UCSD-AML1 (cell line): ENCODE data around the gene FUCA1.
A peak's percentile ranks its signal among the peaks of the same experiment; 100 is the strongest.
"Not testable (repeated sequence)": the region's sequence is repeated elsewhere in the genome, so short reads cannot be mapped to it uniquely, and the experiment has no call there.

ENCODE experiments used
- DNase-seq: peaks from one replicate; lab custom pipeline; 2025; ENCODE audit not compliant: unreplicated experiment; lab: John Stamatoyannopoulos, UW

The FUCA1 gene

DNA sequence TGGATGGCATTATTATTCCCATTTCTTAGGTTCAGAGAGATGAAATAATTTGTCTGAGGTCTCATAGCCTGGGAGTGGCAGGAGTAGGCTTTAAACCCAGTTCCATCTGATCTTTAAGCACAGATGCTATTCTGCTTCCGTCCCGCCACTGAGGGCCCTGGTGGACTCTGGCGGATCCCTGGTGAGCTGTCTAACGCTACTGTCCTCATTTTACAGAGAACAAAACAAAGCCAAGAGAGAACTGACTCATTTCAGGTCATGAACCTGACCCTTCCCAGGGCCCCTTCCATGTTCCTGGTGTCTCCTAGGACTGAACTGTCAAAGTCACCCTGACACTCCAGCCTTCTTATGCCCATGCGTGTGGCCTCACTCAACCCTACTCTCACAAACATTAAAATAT, 64.4 kb downstream of the FUCA1 start:
- no peak for DNase-seq

DNA sequence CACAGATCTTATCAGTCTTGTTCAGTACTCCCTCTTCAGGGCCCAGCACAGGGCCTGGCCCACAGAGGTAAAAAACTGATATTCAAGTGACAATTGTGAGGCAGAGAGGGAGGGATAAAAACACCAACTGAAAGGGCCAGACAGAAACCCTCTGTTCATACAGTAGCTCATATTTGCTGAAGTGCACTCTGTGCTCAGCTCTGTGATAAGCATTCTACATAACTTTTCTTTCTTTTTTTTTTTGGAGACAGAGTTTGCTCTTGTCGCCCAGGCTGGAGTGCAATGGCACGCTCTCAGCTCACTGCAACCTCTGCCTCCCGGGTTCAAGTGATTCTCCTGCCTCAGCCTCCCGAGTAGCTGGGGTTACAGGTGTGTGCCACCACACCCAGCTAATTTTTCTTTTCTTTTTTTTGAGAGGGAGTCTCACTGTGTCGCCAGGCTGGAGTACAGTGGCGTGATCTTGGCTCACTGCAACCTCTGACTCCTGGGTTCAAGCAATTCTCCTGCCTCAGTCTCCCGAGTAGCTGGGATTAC, 65.2 kb downstream of the FUCA1 start:
- not testable (repeated sequence) for DNase-seq

DNA sequence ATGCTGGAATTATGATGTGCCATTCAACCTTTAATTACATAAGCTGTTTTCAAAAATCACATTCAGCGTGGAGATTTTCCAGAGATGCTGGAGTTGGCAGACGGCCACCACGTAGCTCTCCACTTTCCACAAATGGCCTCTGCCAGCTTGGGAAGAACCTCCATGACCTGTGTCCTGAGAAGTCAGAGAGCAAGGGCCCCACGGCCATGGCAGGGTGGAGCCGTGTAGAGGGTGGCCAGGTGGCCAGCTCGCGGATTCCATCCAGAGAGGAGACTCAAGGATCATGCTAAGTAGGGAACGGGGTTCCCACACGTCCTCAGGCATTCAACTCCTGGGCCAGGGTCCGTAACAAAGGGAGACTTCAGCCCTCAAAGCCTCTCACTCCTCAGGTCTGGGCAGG, 66.2 kb downstream of the FUCA1 start:
- no peak for DNase-seq

DNA sequence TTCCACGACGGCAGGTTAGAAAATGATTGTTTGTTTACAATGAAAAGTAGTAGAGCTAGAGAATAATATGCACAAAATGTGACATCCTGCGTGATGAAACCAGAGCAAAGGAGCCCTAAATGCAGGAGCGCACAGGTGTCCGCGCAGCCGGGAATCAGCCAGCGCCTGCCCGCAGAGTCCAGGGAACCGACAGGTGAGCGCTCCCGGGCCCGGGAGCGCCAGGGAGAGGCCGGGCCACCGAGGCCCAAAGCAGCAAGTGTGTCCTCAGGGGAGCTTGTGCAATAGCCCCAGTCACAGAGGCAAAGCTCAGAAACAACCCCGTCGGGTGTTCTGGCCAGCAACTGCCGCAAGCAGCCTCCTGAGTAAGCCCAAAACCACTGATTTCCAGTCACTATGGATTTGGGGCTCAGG, 66.7 kb downstream of the FUCA1 start:
- DNase-seq: no peak

DNA sequence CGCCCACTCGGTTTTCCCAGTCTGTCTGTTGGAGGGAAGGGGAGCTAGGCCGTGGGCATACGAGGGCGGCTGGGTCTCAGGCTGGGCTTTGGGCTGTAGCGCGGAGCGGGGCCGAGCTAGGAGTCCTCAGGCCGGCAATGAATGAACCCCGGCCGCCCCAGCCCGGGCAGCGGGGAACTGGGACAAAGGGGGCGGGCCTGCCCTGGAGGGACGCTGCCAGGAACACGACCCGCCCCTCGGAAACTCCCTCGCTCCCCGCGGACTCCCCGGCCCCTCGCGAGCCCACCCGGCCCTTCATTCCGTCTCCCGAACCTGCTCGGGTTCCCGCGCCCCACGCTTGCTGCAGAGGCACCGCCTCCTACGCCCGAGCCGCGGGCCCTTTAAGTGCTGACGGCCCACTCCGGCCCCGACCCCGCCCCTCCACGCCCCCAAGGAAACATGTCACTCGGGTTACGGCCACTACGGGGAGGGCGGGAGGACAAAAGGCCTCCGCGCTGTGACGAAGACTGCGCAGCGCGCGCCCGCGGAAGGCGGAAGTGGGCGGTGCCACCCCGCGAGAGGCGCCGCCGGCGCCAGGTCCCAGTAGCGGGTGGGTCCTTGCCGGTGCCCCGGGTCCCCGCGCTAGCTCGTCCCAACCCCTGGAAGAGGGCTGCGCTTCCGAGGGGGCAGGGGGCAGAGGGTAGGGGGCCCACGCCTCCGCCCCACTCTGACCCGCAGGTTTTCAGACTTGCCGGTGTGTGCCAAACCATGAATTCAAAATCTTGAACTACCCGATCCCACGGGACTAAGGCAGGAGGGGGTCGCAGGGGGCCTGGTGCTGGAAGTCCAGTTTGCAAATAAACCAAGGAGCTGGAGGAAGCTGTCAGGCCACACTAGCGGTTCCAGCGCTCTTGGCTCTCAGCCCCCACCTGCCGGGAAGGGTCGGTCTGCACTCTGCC, 67.4 kb downstream of the FUCA1 start, which contains the start of gene GALE:
Gene GALE (minus strand): TSS at position 355 of the 938 bp plus-strand sequence. CDS start 1,747 bp downstream, outside the sequence.
- DNase-seq: peak; percentile 96

DNA sequence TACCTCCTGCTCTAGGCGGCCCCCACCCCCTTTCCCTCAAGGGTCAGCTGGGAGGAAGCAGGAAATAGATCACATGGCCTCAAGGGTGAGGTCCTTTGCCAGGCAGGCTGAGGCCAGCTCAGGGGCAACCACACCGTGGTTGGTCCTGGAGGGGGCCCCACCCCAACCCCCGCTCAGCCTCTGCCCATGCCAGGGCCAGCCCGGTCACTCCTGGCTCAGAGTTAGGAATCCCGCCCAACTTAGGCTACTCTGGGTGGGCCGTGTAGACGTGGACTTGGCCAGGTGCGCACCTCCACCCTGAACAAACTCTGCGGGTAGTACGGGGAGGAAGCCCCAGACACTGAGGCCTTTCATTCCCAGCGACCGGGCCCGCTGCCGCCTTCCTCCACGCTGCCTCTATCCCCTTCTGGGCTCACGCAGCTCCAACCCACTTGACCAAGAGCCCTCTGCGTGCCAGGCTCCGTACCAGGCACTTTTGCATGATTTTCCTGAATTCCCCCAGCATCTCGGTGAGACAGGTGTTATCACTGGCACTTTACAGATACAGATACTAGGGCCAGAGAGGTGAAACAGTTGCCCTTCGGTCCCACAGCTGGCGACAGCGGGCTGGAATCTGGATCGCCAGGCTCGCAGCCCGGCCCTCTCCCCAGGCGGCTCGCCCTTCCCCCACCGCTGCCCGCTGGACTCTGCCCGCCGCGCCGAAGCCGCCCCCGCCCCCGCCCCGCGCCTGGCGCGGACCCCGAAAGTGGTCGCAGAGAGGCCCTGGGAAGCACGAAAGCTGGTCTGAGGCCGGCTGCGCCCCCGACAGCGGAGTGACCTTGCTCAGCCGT, 68.3 kb downstream of the FUCA1 start:
- peak; percentile 57 for DNase-seq

DNA sequence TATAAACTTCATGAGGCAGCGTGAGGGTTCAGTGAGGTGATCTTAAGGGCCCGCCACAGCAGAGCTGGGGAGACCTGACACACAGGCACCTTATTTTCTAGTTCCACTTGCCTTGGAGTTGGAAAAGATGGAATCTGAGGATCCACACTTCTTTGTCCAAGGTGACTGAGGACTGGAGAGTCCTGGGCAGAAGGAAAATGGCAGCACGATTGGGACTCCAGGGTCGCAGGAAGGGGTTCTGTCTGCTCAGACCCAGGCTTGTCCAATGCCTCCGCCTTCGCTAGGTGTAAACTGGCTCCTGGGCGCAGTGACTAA, 68.9 kb downstream of the FUCA1 start:
- DNase-seq: no peak

DNA sequence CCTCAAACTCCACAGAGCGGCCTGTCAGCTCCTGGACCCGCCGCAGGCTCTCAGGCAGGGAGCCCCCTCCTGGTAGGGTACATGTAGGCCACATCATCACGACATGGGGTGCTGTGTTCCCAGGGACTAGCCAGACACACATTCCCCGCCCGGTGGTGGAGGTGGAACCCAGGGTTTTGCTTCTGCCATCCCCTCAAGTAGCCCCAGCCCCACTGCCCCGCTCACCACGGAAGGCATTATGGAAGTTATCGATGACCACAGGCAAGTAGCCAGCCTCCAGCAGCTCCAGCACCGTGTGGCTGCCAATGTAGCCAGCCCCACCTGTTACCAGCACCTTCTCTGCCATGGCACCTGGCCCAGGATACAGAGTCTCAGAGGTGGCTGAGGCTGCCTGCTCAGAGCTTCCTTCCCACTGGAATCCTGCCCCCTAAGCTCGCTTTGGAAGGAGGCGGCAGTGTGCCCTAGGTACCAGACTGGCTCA, 69.4 kb downstream of the FUCA1 start:
- DNase-seq: peak; percentile 23

DNA sequence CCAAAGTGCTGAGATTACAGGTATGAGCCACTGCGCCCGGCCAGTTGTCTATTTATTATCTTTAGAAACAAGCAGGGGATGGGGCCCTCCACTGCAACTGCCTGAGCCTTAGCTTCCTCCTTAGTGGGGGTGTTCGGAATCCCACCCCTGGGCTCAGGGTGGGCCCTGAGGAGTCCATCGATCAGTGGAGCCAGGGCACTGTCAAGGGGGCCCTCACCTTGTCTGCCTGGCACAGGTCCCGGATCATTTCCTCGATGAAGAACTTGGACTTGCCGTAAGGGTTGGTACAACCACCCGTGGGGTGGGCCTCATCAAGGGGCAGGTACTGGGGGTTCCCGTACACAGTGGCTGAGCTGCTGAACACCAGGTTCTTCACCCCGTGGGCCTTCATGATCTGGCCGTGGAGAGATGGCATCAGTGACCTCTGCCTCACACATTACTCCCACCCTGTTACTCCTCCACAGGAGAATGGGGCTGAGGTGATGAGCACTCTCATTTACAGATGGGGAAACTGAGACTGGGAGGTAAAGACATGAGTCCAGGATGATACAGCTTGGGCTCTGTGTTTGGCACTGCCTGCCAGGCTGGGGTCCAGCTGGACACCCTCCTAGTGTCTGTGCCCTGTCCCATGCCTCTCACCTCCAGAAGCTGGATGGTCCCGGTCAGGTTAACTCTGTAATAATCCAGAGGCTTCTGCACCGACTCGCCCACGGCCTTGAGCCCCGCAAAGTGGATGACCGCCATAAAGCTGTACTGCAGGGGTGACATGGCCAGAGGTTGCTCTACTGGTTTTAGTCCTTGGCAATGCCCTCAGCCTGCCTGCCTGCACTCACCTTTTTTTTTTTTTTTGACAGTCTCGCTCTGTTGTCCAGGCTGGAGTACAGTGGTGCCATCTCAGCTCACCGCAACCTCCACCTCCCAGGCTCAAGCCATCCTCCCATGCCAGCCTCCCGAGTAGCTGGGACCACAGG, 70.3 kb downstream of the FUCA1 start:
- no peak for DNase-seq

DNA sequence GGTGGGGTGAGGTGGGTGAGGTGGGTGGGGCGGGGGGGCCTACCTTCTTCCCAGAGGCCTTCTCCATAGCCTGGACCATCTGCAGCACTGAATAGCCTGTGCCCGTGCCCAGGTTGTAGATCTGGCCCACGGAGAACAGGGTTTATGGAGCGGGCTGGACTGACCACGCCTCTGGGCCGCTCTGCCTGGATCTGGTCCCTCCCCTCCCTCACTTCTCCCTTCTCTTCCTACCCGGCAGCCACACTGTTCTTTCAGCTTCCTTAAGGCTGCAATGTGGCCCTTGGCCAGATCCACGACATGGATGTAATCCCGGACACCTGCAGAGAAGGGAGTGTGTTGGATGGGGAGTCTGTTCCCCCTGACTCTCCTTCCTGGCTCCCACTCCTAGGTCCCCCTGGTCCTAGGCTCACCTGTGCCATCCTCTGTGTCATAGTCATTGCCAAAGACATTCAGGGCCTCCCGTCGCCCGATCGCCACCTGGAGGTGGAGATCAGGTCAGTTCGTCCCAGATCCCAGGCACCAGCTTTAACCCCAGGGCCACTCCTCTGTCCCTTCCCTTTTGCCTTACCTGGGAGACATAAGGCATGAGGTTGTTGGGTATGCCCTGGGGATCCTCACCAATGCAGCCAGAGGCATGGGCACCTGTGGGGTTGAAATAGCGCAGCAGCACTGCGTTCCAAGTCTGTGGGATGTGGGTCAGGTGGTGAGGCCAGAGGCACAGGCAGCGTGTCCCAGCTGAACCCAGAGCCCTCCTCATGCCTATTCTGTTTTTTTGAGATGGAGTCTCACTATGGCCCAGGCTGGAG, 71.4 kb downstream of the FUCA1 start:
- no peak for DNase-seq

DNA sequence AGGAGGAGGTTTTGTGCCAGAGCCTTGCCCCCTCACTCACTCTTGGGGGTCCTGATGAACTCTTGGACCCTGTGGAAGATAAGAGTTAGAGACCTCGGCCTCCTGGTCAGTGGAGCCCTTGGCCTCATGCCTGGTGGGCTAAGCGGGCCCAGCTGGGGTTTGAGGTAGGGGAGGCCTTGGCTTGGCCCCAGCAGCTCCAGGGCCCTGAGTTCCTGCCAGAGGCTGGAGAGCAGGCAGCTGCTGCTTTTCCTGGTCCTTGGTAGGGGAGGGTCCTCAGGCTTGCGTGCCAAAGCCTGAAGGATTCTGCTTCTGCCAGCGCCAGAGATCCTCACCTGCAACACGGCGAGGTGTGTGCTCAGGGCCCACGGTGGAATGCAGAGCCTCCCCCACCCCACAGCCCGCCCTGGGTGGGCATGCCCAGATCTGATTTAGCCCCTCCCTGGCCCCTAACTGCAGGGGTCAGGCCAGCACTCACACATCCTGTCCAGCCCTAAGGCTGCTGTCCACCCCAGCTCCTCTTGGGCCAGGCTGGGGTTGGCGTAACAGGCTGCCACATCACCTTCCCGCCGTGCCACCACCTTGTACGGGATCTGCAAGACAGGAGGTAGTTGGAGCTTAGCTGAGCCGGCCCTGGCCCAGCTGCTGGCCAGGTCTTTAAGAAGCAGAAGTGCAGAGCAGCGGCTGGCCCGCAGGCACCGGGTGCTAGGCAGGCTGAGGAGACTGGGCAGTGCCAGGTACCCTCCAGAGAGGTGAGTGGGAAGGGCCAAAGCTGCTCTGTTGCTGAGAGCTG, 72.2 kb downstream of the FUCA1 start:
- DNase-seq: no peak
